LNCAP (cell line): ENCODE data around the gene SSH3.

Experiments
- CTCF ChIP-seq: fragments of 450-650 bp; IDR thresholded peaks from 2 replicates; pipeline ENCODE4 v1.5.1; 2017; ENCODE audit warnings: mild to moderate bottlenecking

SSH3 gene

GRCh38 chr11:67311051-67311555, 7.8 kb downstream of the SSH3 start:
- TF ChIP-seq CTCF = no peak

GRCh38 chr11:67311556-67312082, 8.3 kb downstream of the SSH3 start:
- TF ChIP-seq CTCF = no peak

GRCh38 chr11:67312187-67313021, 9.1 kb downstream of the SSH3 start:
- TF ChIP-seq CTCF = no peak

- TF ChIP-seq CTCF = no peak
These were observed 10.0 kb downstream of the SSH3 start for GRCh38 chr11:67313125-67313890.

- no peak for TF ChIP-seq CTCF
These were observed 10.9 kb downstream of the SSH3 start for GRCh38 chr11:67314218-67314617.

- no peak for TF ChIP-seq CTCF
These were observed 12.1 kb downstream of the SSH3 start for GRCh38 chr11:67315325-67315909.

- no peak for TF ChIP-seq CTCF
These were observed 13.5 kb downstream of the SSH3 start for GRCh38 chr11:67316882-67317204.
